ENCODE data around the gene RNF214.

GRCh38 chr11:117221775-117222517, 10.5 kb upstream of the RNF214 start:
- TF ChIP-seq, protein P1, sequence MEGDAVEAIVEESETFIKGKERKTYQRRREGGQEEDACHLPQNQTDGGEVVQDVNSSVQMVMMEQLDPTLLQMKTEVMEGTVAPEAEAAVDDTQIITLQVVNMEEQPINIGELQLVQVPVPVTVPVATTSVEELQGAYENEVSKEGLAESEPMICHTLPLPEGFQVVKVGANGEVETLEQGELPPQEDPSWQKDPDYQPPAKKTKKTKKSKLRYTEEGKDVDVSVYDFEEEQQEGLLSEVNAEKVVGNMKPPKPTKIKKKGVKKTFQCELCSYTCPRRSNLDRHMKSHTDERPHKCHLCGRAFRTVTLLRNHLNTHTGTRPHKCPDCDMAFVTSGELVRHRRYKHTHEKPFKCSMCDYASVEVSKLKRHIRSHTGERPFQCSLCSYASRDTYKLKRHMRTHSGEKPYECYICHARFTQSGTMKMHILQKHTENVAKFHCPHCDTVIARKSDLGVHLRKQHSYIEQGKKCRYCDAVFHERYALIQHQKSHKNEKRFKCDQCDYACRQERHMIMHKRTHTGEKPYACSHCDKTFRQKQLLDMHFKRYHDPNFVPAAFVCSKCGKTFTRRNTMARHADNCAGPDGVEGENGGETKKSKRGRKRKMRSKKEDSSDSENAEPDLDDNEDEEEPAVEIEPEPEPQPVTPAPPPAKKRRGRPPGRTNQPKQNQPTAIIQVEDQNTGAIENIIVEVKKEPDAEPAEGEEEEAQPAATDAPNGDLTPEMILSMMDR (conservative IDR thresholded peaks at IDR 0.05; ENCODE audit: low read depth, low read length), result peak; percentile 37; the same call in 1 of the 2 replicates
- no peak for TF ChIP-seq EZH2 (IDR thresholded peaks at IDR 0.05; ENCODE audit: low read length, unreplicated experiment)
- TF ChIP-seq EZH2phosphoT487 (IDR thresholded peaks at IDR 0.05; ENCODE audit: borderline replicate concordance, low read length), result no peak

Measured in PC-3 (cell line).